Measurements from ENCODE around the gene DACH1.

The DACH1 gene

GRCh38 chr13:71787414-71787813, 79.6 kb downstream of the DACH1 start:
- Histone ChIP-seq H2BK120ac (ENCODE audit: low read depth, low read length) (peak overlapping the region; percentile 81), H3K4me2 (ENCODE audit: insufficient read depth, low read length, poor library complexity, severe bottlenecking) (no peak overlapping the region), H3K4me1 (ENCODE audit: control insufficient read depth in 2 of 2, insufficient read depth in 1 of 2, low read depth in 1 of 2, low read length in 2 of 2) (peaks cover 6 to 11% of the 10 kb centered on the region in 2 donors), H4K8ac (ENCODE audit: low read depth, low read length) (no peak overlapping the region), H3K9me3 (replicated peaks in 1 of 2; ENCODE audit: control insufficient read depth in 2 of 2, insufficient read depth in 1 of 2, low read depth in 1 of 2, low read length in 2 of 2) (no peaks in the 10 kb centered on the region), H4K91ac (ENCODE audit: low read depth, low read length, poor library complexity) (no peak overlapping the region), H3K9ac (ENCODE audit: low read depth, low read length, poor library complexity) (no peak overlapping the region), H3K27ac (replicated peaks; ENCODE audit: low read length) (peak overlapping the region; percentile 87), H3K27me3 (ENCODE audit: control insufficient read depth in 3 of 3, insufficient read depth in 3 of 3, low read depth in 1 of 3, low read length in 3 of 3) (no peaks in the 10 kb centered on the region), H2AFZ (ENCODE audit: low read length) (peak overlapping the region; percentile 65), H3K23ac (ENCODE audit: low read depth, low read length, poor library complexity) (no peak overlapping the region), H3K36me3 (replicated peaks in 1 of 2; ENCODE audit: control insufficient read depth in 2 of 2, insufficient read depth in 2 of 2, low read length in 2 of 2) (no peaks in the 10 kb centered on the region), H3K18ac (ENCODE audit: low read length) (peak overlapping the region; percentile 71), H2BK15ac (ENCODE audit: low read length) (no peak overlapping the region), H3K4me3 (ENCODE audit: low read length in 2 of 2) (no peak overlapping the region), H3K14ac (ENCODE audit: low read length) (no peak overlapping the region), H2BK12ac (ENCODE audit: low read length) (peak overlapping the region; percentile 73), H3K4ac (ENCODE audit: low read length) (no peak overlapping the region), H2BK5ac (ENCODE audit: low read length) (no peak overlapping the region), H3K79me1 (ENCODE audit: low read depth, low read length) (no peaks in the 10 kb centered on the region), H2AK5ac (ENCODE audit: low read depth, low read length) (no peak overlapping the region)
- no peak for DNase-seq (ENCODE audit: low spot score)
- WGBS, 2 donors (ENCODE audit: extremely low coverage in 2 of 2, insufficient read length in 2 of 2, insufficient replicate concordance in 1 of 2), result no CpG with 5 or more reads among the region's 9 CpGs

GRCh38 chr13:71786875-71787274, 80.1 kb downstream of the DACH1 start:
- H4K8ac ChIP-seq (ENCODE audit: low read depth, low read length), result no peak overlapping the region
- WGBS, 2 donors (ENCODE audit: extremely low coverage in 2 of 2, insufficient read length in 2 of 2, insufficient replicate concordance in 1 of 2), result no CpG with 5 or more reads among the region's 4 CpGs
- H3K27ac ChIP-seq (replicated peaks; ENCODE audit: low read length), result peak overlapping the region; percentile 87

GRCh38 chr13:71785361-71785760, 81.6 kb downstream of the DACH1 start:
- H3K4ac ChIP-seq (ENCODE audit: low read length), result no peak overlapping the region
- peaks cover 6 to 11% of the 10 kb centered on the region in 2 donors for H3K4me1 ChIP-seq (ENCODE audit: control insufficient read depth in 2 of 2, insufficient read depth in 1 of 2, low read depth in 1 of 2, low read length in 2 of 2)
- no peak overlapping the region for H2BK12ac ChIP-seq (ENCODE audit: low read length)
- no peaks in the 10 kb centered on the region for H3K9me3 ChIP-seq (replicated peaks in 1 of 2; ENCODE audit: control insufficient read depth in 2 of 2, insufficient read depth in 1 of 2, low read depth in 1 of 2, low read length in 2 of 2)
- H3K23ac ChIP-seq (ENCODE audit: low read depth, low read length, poor library complexity), result no peak overlapping the region
- H3K4me3 ChIP-seq (ENCODE audit: low read length in 2 of 2), result no peak overlapping the region
- no peak overlapping the region for H4K8ac ChIP-seq (ENCODE audit: low read depth, low read length)
- peak overlapping the region; percentile 80 for H3K27ac ChIP-seq (replicated peaks; ENCODE audit: low read length)
- DNase-seq (ENCODE audit: low spot score), result no peak
- H3K36me3 ChIP-seq (replicated peaks in 1 of 2; ENCODE audit: control insufficient read depth in 2 of 2, insufficient read depth in 2 of 2, low read length in 2 of 2), result no peaks in the 10 kb centered on the region
- no peak overlapping the region for H2AFZ ChIP-seq (ENCODE audit: low read length)
- no peak overlapping the region for H3K18ac ChIP-seq (ENCODE audit: low read length)
- no peak overlapping the region for H4K91ac ChIP-seq (ENCODE audit: low read depth, low read length, poor library complexity)
- no peak overlapping the region for H2BK15ac ChIP-seq (ENCODE audit: low read length)
- no peaks in the 10 kb centered on the region for H3K79me1 ChIP-seq (ENCODE audit: low read depth, low read length)
- no peak overlapping the region for H3K4me2 ChIP-seq (ENCODE audit: insufficient read depth, low read length, poor library complexity, severe bottlenecking)
- H2BK5ac ChIP-seq (ENCODE audit: low read length), result no peak overlapping the region
- no peak overlapping the region for H3K9ac ChIP-seq (ENCODE audit: low read depth, low read length, poor library complexity)
- H3K27me3 ChIP-seq (ENCODE audit: control insufficient read depth in 3 of 3, insufficient read depth in 3 of 3, low read depth in 1 of 3, low read length in 3 of 3), result no peaks in the 10 kb centered on the region
- no peak overlapping the region for H3K14ac ChIP-seq (ENCODE audit: low read length)
- H2BK120ac ChIP-seq (ENCODE audit: low read depth, low read length), result no peak overlapping the region
- no CpG with 5 or more reads among the region's 2 CpGs for WGBS, 2 donors (ENCODE audit: extremely low coverage in 2 of 2, insufficient read length in 2 of 2, insufficient replicate concordance in 1 of 2)
- no peak overlapping the region for H2AK5ac ChIP-seq (ENCODE audit: low read depth, low read length)

More at GRCh38 chr13:71786875-71787274, 80.1 kb downstream of the DACH1 start:
- H3K79me1 ChIP-seq (ENCODE audit: low read depth, low read length), result no peaks in the 10 kb centered on the region
- H3K4ac ChIP-seq (ENCODE audit: low read length), result no peak overlapping the region
- no peaks in the 10 kb centered on the region for H3K9me3 ChIP-seq (replicated peaks in 1 of 2; ENCODE audit: control insufficient read depth in 2 of 2, insufficient read depth in 1 of 2, low read depth in 1 of 2, low read length in 2 of 2)
- H2AK5ac ChIP-seq (ENCODE audit: low read depth, low read length), result no peak overlapping the region
- no peak overlapping the region for H2BK5ac ChIP-seq (ENCODE audit: low read length)
- no peak overlapping the region for H3K23ac ChIP-seq (ENCODE audit: low read depth, low read length, poor library complexity)
- H2BK12ac ChIP-seq (ENCODE audit: low read length), result no peak overlapping the region
- no peak overlapping the region for H3K4me3 ChIP-seq (ENCODE audit: low read length in 2 of 2)
- no peaks in the 10 kb centered on the region for H3K27me3 ChIP-seq (ENCODE audit: control insufficient read depth in 3 of 3, insufficient read depth in 3 of 3, low read depth in 1 of 3, low read length in 3 of 3)
- H3K4me1 ChIP-seq (ENCODE audit: control insufficient read depth in 2 of 2, insufficient read depth in 1 of 2, low read depth in 1 of 2, low read length in 2 of 2), result peaks cover 6 to 11% of the 10 kb centered on the region in 2 donors
- H2BK120ac ChIP-seq (ENCODE audit: low read depth, low read length), result no peak overlapping the region
- peak overlapping the region; percentile 65 for H2AFZ ChIP-seq (ENCODE audit: low read length)
- no peak overlapping the region for H3K18ac ChIP-seq (ENCODE audit: low read length)
- DNase-seq (ENCODE audit: low spot score), result peak; percentile 35
- H2BK15ac ChIP-seq (ENCODE audit: low read length), result no peak overlapping the region
- no peak overlapping the region for H4K91ac ChIP-seq (ENCODE audit: low read depth, low read length, poor library complexity)
- no peak overlapping the region for H3K4me2 ChIP-seq (ENCODE audit: insufficient read depth, low read length, poor library complexity, severe bottlenecking)
- H3K36me3 ChIP-seq (replicated peaks in 1 of 2; ENCODE audit: control insufficient read depth in 2 of 2, insufficient read depth in 2 of 2, low read length in 2 of 2), result no peaks in the 10 kb centered on the region
- no peak overlapping the region for H3K9ac ChIP-seq (ENCODE audit: low read depth, low read length, poor library complexity)
- no peak overlapping the region for H3K14ac ChIP-seq (ENCODE audit: low read length)

GRCh38 chr13:71780546-71780945, 86.5 kb downstream of the DACH1 start:
- H3K27me3 ChIP-seq (ENCODE audit: control insufficient read depth in 3 of 3, insufficient read depth in 3 of 3, low read depth in 1 of 3, low read length in 3 of 3), result no peaks in the 10 kb centered on the region
- no peaks in the 10 kb centered on the region for H3K79me1 ChIP-seq (ENCODE audit: low read depth, low read length)
- no peak overlapping the region for H2BK12ac ChIP-seq (ENCODE audit: low read length)
- no CpG with 5 or more reads among the region's 5 CpGs for WGBS, 2 donors (ENCODE audit: extremely low coverage in 2 of 2, insufficient read length in 2 of 2, insufficient replicate concordance in 1 of 2)
- no peak overlapping the region for H2AFZ ChIP-seq (ENCODE audit: low read length)
- no peak overlapping the region for H3K4me3 ChIP-seq (ENCODE audit: low read length in 2 of 2)
- no peak overlapping the region for H2BK15ac ChIP-seq (ENCODE audit: low read length)
- peaks cover 0 to under 1% of the 10 kb centered on the region in 2 donors for H3K4me1 ChIP-seq (ENCODE audit: control insufficient read depth in 2 of 2, insufficient read depth in 1 of 2, low read depth in 1 of 2, low read length in 2 of 2)
- H3K36me3 ChIP-seq (replicated peaks in 1 of 2; ENCODE audit: control insufficient read depth in 2 of 2, insufficient read depth in 2 of 2, low read length in 2 of 2), result no peaks in the 10 kb centered on the region
- H3K4ac ChIP-seq (ENCODE audit: low read length), result no peak overlapping the region
- no peak overlapping the region for H3K27ac ChIP-seq (replicated peaks; ENCODE audit: low read length)
- H4K8ac ChIP-seq (ENCODE audit: low read depth, low read length), result no peak overlapping the region
- H2BK120ac ChIP-seq (ENCODE audit: low read depth, low read length), result no peak overlapping the region
- DNase-seq (ENCODE audit: low spot score), result no peak
- H4K91ac ChIP-seq (ENCODE audit: low read depth, low read length, poor library complexity), result no peak overlapping the region
- H3K18ac ChIP-seq (ENCODE audit: low read length), result no peak overlapping the region
- no peak overlapping the region for H3K9ac ChIP-seq (ENCODE audit: low read depth, low read length, poor library complexity)
- H3K4me2 ChIP-seq (ENCODE audit: insufficient read depth, low read length, poor library complexity, severe bottlenecking), result no peak overlapping the region
- H3K23ac ChIP-seq (ENCODE audit: low read depth, low read length, poor library complexity), result no peak overlapping the region
- no peak overlapping the region for H3K14ac ChIP-seq (ENCODE audit: low read length)
- H3K9me3 ChIP-seq (replicated peaks in 1 of 2; ENCODE audit: control insufficient read depth in 2 of 2, insufficient read depth in 1 of 2, low read depth in 1 of 2, low read length in 2 of 2), result no peaks in the 10 kb centered on the region
- no peak overlapping the region for H2AK5ac ChIP-seq (ENCODE audit: low read depth, low read length)
- no peak overlapping the region for H2BK5ac ChIP-seq (ENCODE audit: low read length)
